ENCODE data around the gene CRYL1.

Gene CRYL1

DNA sequence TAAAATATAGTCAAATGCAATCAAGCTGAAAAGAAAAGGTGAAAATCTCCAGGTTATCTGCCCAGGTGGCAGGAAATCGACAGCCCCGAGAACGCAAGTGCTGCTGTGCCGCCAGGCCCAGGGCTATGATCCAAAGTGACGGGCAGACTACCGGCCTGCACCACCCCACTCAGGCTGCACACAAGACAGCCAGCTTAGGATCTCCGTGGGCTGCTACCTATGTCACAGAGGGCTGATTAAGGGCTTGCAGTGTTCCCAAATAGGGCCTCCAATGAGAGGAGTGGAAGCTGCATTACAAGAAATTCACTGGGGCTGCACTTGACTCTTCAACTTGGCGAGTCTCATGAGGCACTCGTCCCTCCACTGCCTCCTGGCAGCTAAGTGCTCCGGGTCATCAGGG lies 121.8 kb downstream of the CRYL1 start:
- no peak for DNase-seq (ENCODE audit: insufficient read length, low spot score)
- FAIRE-seq = no peak

DNA sequence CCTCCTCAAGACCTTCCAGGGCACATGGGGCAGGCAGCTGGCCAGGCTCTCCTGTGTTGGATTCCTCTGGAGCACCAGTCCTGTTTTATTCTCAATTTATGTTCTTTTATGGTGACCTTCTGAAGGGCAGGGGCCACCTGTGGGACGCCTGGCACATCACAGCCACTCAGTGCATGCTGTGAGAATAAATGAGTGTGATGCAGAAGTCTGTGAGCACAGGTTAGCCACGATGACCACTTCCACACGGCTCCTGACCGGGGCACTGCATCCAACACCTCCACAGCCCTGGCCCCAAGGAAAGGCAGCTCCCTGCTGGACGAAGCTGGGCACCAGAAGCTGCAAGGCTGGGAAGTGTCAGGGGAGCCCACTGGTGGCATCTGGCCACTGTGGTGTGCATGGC lies 122.8 kb downstream of the CRYL1 start:
- FAIRE-seq = no peak
- no peak for DNase-seq (ENCODE audit: insufficient read length, low spot score)

DNA sequence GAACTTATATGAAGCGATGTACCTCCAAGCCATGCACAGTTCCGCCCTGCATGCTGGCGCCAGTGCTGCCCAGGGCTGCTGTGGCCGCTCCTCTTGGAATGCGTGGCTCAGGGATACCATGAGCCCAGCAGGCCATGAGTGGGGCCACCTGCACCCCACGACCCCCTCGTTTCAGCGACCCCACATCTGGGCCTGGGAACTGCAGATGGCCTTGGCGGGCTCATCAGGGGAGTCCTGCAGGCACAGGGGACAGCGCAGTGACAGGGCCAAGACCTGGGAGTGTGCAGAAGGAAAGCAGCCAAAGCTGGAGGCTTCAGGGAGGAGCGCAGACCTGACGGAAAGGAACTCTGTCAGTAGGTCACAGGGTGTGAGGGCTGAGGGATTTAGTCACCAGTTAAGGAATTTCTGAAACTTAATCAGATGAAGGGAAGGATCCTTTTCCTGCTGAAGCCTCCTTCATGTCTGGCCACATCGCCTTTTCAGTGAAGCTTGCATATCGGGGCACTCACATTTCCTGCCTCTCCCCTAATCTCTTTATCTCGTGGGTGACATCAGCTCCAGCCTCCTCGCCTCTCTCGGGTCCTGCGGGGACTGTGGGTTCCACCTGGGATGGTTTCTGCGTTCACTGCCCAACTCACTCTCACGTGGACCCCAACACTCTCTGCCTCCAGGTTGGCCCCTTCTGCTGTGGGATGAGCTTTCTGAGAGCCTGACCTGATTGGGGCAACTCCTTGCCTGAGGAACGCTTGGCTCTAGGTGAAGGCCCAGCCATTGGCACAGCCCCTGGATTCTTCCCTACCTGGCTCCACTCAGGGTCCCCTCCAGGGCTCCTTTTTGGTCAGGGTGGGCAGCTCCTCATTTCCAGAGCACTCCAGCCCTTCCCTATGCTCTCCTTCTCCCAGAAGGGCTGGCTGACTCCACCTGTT lies 123.5 kb downstream of the CRYL1 start:
- FAIRE-seq (no peak), DNase-seq (ENCODE audit: insufficient read length, low spot score) (no peak)

DNA sequence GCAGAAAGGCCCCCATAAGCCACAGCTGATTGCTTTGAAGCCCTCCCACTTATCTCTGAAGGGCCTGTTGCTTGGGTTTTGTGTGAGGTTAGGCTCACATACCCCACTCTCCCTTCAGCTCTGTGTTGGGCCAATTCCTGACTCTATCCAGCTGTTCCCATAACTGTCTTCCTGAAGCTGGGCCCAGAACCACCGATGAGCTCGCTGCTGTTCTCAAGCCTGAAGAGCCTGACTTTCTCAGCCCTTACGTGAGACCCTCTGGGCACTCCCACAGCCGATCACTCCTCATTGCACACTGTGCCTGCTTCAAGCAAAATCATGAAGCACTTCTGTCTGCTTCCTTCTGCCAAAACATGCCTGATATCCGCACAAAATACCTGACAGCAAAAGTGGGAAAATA lies 124.1 kb downstream of the CRYL1 start:
- FAIRE-seq (no peak), DNase-seq (ENCODE audit: insufficient read length, low spot score) (no peak)

DNA sequence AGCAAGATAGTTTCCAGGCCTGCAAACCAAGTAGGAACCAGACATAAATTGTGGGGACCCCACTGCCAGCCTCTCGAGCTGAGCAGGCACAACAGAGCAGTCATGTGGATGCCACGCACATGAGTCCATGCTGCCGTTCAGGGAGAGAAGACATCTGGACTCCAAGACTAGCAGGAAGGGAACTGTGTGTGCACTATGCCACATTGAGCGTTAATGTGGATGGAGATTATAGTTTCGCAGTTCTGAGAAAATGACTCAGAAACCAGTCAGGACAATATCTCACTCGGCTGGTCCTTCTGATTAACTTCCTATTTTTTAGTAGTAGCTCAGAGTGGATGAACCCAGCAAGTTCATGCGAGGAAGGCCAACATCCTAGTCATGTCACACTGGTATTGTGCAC lies 124.9 kb downstream of the CRYL1 start:
- no peak for FAIRE-seq
- DNase-seq (ENCODE audit: insufficient read length, low spot score) = no peak

DNA sequence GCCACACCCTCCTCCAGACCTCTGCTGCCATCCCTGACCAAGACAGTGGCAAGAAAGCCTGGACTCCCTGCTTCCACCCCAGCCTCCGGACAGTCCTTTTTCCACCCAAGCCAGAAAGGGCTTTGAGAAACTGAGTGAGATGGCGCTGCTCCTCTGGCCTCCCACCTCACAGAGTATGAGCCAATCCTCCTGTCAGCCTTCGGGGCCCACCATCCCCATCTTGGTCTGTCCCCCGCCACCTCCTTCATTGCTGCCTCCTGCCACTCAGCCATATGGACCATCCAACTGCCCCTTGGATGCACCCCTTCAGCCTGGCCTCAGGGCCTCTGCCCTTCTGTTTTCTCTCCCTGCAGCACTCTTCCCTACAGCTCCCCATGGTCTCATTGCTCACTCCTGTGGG lies 125.7 kb downstream of the CRYL1 start:
- FAIRE-seq = no peak
- no peak for DNase-seq (ENCODE audit: insufficient read length, low spot score)

DNA sequence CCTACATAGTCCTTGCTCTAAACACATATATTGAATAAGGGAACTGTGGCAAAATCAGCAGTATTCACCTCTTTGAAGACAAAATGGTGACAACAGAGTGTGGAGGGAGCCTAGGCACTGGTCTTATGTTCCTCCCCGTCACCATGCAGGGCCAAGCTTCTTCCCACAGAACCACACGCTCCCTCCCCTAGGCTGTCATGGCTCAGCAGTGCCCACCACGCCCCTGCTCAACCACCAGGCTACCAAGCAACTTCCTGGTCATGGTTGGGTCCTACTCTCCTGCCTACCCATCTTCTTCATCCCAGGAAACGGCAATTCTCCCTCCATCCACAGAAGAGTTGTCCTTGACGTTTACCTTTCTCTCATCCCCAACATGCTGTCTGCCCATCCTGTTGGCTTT lies 126.1 kb downstream of the CRYL1 start:
- no peak for FAIRE-seq

DNA sequence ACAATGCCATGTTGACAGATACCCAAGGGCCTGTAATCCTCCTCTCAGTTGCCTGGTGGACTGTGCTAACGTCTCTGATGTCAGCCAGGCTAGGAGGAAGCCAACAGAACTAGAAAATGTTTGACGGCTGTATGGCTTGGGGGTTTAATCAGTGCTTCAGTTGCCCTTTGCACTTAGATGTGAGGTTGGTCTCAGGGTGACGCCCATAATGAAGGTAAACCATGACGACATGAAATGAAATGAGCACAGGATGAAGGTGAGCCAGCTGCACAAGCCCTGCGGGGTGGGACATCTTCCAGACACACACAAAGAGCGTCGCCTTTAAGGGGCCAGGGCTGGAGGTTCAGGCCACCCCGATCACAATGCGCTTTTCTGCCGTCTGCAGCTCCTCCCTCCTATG lies 127.2 kb downstream of the CRYL1 start:
- no peak for DNase-seq (ENCODE audit: insufficient read length, low spot score)
- no peak for FAIRE-seq

More for the DNA sequence above, 126.1 kb downstream of the CRYL1 start:
- DNase-seq (ENCODE audit: insufficient read length, low spot score) = no peak

DNA sequence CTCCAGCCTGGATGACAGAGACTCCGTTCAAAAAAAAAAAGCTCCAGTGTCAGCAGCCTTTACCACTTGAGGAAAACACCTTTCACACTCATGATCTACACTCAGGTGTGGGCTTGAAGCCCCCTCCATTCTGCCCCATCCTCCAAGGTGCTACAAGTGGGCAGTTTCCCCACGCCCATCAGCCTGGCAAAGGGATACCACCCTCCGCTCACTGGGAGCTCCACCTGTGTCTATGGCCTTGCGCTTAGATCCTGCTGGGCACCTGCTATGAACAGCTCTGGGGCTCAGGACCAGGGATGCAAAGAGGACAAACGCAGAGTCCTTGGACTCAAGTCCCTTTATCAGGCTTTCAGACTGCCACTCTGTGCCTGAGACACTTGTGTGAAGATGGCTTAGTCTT lies 127.8 kb downstream of the CRYL1 start:
- DNase-seq (ENCODE audit: insufficient read length, low spot score) = no peak
- no peak for FAIRE-seq

DNA sequence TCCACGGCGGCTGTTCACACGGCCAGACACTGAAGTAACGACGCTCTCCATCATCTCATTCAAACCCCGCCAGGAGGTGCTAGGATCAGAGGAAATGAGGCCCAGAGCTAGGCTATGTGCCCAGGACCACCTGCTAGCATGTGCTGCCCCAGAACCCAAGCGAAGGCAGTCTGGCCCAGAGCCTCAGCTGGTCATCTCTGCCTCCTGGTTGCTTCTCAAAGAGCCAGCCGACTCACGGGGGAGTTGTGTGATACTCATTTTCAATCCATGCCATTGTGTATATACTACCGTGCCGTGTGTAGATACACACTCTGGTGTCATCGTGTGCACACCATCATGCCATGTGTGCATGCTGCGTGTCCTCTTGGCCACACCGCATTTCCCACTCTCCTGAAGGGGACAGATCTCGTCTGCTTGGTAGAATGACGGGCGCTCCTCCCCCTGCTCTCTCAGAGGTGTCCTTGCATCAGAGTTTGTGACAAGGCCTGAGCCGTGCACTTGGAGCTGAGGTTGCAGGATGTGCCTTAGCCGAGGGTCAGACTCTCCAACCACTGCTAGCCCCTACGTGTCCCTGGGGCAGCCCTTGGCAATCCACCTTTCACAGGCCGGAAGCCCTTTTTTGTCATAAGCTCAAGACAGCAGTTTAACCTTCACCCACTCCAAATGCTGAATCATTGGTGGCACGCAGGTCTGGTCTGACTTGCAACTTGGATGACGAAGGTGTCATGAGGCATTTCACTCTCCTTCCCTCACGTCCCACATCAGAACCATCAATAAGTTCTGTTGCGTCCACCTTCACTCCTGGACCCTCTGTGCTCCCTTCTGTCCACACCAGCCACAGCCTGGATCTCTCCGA lies 130.4 kb downstream of the CRYL1 start:
- FAIRE-seq = no peak

DNA sequence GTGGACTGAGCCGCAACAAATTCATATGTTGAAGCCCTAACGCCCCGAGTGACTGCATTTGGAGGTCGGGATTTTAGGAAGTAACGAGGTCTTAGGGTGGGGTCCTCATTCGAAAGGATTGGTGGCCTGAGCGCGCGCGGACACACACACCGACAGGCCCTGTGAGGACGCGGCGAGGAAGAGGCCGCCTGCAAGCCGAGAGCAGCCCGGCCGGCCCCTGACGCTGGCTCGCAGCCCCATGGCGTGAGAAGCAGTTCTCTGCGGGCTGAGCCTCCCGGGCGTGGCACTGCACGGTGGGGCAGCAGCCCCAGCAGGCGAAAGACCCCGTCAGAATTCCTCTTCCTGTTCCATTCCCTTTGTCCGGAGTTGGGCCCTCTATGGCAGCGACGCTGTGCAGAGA lies 131.2 kb downstream of the CRYL1 start:
- FAIRE-seq (no peak), DNase-seq (ENCODE audit: insufficient read length, low spot score) (no peak)

More for the DNA sequence above, 130.4 kb downstream of the CRYL1 start:
- no peak for DNase-seq (ENCODE audit: insufficient read length, low spot score)

DNA sequence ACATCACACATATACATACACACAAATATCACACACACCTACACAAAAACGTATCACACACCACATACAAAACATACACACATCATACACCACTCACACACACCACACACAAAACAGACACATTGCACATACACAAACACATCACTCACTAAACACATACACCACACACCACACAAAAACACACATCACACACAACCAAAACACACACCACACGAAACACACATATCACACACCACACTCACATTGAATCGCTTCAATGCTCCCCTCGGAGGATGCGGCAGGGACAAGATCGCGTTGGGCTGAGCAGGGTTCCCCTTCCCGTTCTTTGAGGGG lies 131.5 kb downstream of the CRYL1 start:
- FAIRE-seq (no peak), DNase-seq (ENCODE audit: insufficient read length, low spot score) (no peak)

DNA sequence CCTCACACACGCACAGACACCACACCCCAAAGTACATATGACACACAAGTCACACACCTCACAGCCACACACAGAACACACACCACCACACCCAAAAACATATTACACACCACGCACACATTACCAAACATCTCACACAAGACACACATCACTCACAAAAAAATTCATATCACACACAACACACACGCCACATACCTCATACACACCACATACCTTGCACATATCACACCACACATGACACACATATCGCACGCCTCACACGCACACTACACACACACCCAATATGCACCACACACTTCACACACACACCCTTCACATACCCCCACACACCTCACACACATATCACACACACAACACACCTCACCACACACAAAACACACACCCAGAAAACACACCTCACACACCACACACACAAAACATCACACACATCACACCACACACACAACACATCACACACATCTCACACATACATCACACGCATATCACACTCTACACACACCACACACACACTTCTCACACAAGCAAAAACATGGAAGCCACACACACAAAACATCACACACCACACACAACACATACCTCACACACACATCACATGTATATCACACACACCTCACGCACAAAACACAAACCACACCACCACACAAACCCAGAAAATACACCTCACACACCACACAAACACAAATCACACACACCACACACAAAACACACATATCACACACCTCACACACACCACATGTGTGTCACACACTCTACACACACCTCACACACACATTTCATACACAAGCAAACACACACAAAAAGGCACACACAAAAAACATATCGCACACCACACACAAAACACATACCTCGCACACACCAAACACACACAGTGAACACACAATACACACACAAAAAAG lies 132.1 kb downstream of the CRYL1 start:
- FAIRE-seq (no peak), DNase-seq (ENCODE audit: insufficient read length, low spot score) (no peak)

DNA sequence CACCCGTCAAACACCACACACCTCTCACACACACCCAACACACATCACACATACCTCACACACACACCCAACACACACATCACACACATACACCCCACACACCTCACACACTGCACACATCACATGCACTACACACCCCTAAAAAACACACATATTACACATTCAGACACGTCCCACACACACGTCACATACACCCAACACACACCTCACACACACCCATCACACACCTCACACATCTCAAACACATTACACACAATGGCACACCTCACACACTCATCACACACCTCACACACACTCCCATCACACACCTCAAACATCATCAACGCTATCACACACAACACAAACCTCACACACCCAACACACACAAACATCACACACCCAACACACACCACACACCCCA lies 133.1 kb downstream of the CRYL1 start:
- no peak for FAIRE-seq
- DNase-seq (ENCODE audit: insufficient read length, low spot score) = no peak

DNA sequence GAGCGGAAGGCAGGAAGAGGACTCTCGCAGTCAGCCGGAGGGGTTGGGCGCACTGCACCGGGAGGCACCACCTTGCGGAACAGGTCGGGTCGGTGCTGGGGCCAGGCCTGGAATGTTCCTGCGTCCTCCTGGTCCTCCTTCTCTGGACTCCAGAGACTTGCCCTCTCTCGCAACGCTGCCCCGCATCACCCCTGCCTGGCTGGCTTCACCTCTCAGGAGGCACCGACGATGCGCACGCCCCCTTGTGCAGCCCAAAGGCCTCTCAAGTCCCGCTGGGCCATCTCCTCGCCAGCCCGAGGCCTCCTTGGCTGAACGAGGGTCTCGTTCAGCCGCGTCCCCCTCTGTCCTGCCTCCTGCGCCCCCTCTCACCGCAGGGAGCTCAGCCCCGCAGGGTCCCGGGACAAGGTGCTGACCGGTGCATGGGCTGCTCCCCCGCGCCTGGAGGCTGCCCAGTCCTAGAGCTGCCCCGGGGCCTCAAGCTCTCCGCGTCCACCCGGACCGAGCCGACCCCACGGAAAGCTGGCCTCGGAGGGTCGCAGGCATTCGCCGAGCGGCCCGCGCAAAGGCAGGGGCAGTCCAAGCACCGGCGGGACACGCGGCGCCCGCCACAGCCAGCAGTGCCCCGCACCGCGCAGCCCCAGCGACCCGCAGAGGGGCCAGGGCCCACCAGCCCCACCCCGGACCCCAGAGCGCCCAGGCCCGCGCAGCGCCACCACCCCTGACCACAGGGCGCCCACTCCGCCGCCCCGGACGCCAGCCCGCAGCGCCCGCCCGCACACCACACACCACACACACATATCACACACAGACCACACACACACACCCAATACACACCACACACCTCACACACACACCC lies 133.8 kb downstream of the CRYL1 start:
- no peak for FAIRE-seq
- DNase-seq (ENCODE audit: insufficient read length, low spot score) = no peak

DNA sequence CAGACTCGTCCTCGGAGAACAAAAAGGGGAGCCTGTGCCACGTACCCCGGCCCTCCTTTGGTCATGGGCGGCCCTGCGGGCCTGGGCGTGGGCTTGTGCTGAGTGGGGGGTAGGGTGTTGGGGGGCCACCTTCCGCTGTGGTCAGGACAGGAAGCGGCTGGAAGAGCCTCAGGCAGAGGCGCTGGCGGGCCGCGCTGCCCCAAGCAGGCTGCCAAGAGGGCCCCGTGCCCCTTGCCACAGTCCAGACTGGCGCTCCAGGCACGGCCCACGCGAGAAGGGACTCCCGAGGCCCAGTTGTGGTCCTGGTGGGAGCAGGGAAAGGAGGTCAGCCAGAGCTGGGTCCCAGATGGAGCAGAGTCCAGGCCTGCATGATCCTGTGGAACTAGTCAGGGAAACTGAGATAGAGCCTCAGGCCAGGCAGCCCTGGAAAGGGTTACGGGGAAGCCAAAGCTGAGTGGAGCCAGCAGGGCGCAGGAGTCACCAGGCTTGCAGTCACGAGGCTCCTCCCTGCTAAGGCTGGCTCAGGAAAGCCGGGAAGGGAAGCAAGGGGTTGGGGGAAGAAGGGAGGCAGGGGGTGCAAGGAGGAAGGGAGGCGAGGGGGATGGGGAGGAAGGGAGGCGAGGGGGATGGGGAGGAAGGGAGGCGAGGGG lies 135.0 kb downstream of the CRYL1 start:
- FAIRE-seq = no peak
- no peak for DNase-seq (ENCODE audit: insufficient read length, low spot score)

DNA sequence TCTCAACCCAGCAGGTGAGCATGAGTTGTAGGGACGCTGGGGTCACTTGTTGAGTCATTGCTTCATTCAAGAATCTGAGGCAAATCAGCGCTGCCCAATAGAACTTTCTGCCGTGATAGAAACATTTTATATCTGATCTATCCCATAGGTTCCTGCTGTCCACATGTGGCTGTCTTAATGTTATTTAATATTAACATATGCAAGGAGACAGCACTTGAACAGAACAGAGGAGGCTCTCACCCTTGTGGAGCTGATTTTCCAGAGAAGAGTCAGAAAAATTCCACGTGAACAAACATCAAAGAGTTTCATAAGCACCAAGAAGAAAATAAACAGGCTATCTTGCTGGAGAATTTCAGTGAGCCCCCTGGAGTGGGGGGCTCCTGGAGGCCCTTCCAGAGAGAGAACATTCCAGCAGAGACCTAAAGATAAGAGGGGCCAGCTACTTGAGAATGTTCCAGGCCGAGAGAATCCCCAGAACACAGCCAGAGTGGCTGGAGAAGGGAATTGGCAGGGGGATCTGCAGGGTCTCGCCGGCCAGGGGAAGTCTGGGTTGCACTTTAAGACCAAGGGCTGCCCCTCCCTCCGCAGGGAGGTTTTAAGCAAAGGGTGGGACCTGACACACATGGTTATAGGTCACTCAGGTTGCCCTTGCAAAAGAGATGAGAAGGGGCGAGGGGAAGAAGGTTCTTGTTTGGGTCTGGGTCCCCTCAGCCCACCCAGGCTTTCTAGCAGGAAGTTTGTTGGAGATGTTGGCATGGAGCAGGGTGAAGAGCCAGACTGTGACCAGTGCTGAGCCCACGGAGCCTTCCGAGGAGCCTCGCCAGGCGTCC lies 135.7 kb downstream of the CRYL1 start:
- no peak for FAIRE-seq

DNA sequence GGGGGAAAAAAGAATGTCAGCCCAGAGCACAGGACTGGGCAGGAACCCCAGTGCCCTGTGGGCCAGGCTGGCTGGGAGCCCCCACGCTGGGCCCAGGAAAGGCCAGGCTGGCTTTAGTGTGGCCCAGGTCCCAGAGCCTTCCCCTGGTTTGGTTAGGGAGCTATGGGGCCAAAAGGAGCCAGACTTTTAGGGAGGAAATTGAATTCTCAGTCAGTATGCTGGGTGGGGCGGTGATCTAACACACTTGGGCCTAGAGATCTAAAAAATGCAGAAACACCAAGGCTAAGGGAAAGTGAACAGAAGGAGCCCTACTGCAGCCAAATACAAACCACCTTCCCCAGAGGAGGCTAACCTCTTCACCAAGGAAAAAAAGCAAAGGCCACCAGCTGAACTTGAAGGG lies 137.5 kb downstream of the CRYL1 start:
- no peak for FAIRE-seq
- DNase-seq (ENCODE audit: insufficient read length, low spot score) = no peak

More for the DNA sequence above, 135.7 kb downstream of the CRYL1 start:
- no peak for DNase-seq (ENCODE audit: insufficient read length, low spot score)

Data from GM19239 (cell line).